Lower lobe of right lung (tissue), 2 donors: ENCODE results near the gene C3AR1. TPM values are rescaled to one million over a fixed set of nuclear protein-coding genes. Genes with fewer than 3 reads are reported as not detected.
"Not testable (repeated sequence)": the region's sequence is repeated elsewhere in the genome, so short reads cannot be mapped to it uniquely, and the experiment has no call there.

ENCODE experiments used
- ATAC-seq, 2 donors: fragments of 200-7000 bp; cut with Tn5 transposase; one replicate each; pipeline ENCODE4 v1.9.1; 2020 to 2022; ENCODE audit warnings: mild to moderate bottlenecking in 2 of 2, moderate library complexity in 2 of 2
- DNase-seq: peaks from one replicate; pipeline ENCODE4 v3.0.0-alpha.2; 2020
- H3K27ac ChIP-seq: fragments of 200-600 bp; one replicate; pipeline ENCODE4 v1.8.0; 2022
- H3K27me3 ChIP-seq: fragments of 200-600 bp; one replicate; pipeline ENCODE4 v1.8.0; 2022; ENCODE audit warnings: low read depth
- H3K36me3 ChIP-seq: fragments of 200-600 bp; one replicate; pipeline ENCODE4 v1.8.0; 2022; ENCODE audit warnings: mild to moderate bottlenecking
- H3K4me1 ChIP-seq: fragments of 200-600 bp; one replicate; pipeline ENCODE4 v1.8.0; 2022
- H3K4me3 ChIP-seq: fragments of 200-600 bp; one replicate; pipeline ENCODE4 v1.8.0; 2022; ENCODE audit warnings: mild to moderate bottlenecking
- H3K9me3 ChIP-seq: fragments of 200-600 bp; one replicate; pipeline ENCODE4 v1.8.0; 2022
- intact Hi-C: fragments of 100-400 bp; cut with DNase I; formaldehyde crosslinking; loops from one replicate; pipeline ENCODE4 v1.11.0; 2022
- total RNA-seq: library from RNA; stranded (reverse); fragmentation: NEBNext Ultra II Directional; extraction: Animal tissue kit (Norgen Biotek cat#: 25700); gene quantifications from one replicate; pipeline ENCODE4 v1.2.1, GENCODE V29; 2021
- TF ChIP-seq, protein P1 (sequence below): fragments of 200-600 bp; IDR thresholded peaks from one replicate; pipeline ENCODE4 v1.8.0; 2022; ENCODE audit warnings: antibody characterized with exemption, mild to moderate bottlenecking
- donor health status: DM: no; HTN: yes; CAD: no; lungs with severe emphysema.

The C3AR1 gene
- total RNA-seq, 1 donor from 2014 or later: 62.1 TPM

GRCh38 chr12:8089716-8090115, 23.6 kb upstream of the C3AR1 start:
- DNase-seq: no peak
- no peaks in the 10 kb centered on the region for H3K27me3 ChIP-seq
- H3K27ac ChIP-seq: no peak overlapping the region
- TF ChIP-seq, protein P1, sequence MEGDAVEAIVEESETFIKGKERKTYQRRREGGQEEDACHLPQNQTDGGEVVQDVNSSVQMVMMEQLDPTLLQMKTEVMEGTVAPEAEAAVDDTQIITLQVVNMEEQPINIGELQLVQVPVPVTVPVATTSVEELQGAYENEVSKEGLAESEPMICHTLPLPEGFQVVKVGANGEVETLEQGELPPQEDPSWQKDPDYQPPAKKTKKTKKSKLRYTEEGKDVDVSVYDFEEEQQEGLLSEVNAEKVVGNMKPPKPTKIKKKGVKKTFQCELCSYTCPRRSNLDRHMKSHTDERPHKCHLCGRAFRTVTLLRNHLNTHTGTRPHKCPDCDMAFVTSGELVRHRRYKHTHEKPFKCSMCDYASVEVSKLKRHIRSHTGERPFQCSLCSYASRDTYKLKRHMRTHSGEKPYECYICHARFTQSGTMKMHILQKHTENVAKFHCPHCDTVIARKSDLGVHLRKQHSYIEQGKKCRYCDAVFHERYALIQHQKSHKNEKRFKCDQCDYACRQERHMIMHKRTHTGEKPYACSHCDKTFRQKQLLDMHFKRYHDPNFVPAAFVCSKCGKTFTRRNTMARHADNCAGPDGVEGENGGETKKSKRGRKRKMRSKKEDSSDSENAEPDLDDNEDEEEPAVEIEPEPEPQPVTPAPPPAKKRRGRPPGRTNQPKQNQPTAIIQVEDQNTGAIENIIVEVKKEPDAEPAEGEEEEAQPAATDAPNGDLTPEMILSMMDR: no peak
- H3K4me1 ChIP-seq: peaks cover 23% of the 10 kb centered on the region
- H3K4me3 ChIP-seq: no peak overlapping the region
- H3K36me3 ChIP-seq: peaks cover 58% of the 10 kb centered on the region
- peak; percentile 34 to 50 for ATAC-seq
- H3K9me3 ChIP-seq: no peaks in the 10 kb centered on the region
- intact Hi-C loops: no loop called here

GRCh38 chr12:8089277-8089676, 23.1 kb upstream of the C3AR1 start:
- H3K27ac ChIP-seq, DNase-seq, ATAC-seq, H3K27me3 ChIP-seq, H3K4me3 ChIP-seq, H3K9me3 ChIP-seq, intact Hi-C loops: not testable (repeated sequence)
- H3K4me1 ChIP-seq: peaks cover 27% of the 10 kb centered on the region
- peaks cover 54% of the 10 kb centered on the region for H3K36me3 ChIP-seq

DNA sequence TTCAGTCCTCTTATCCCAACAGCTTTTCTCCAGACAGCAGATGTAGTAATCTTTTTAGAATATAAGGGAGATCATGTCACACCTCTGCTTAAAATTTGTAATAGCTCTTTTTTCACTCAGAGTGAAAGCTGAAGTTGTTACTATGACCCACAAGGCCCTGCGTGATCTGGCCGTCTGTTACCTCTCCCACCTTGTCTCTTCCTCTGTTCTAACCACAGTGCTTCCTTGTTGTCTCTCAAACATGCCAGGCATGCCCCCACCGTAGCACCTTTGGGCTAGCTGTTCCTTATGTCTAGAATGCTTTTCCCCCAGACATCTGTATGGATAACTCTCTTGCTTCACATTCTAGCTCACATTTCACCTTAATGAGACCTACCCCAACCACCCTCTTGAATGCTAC, 22.4 kb upstream of the C3AR1 start:
- H3K27ac ChIP-seq: no peak overlapping the region
- TF ChIP-seq, protein P1: no peak
- no peaks in the 10 kb centered on the region for H3K9me3 ChIP-seq
- peak in 1 of 2 donors; percentile 45 for ATAC-seq
- no peaks in the 10 kb centered on the region for H3K27me3 ChIP-seq
- DNase-seq: no peak
- H3K4me1 ChIP-seq: peaks cover 34% of the 10 kb centered on the region
- H3K4me3 ChIP-seq: no peak overlapping the region
- intact Hi-C loops: no loop called here
- H3K36me3 ChIP-seq: peaks cover 47% of the 10 kb centered on the region

DNA sequence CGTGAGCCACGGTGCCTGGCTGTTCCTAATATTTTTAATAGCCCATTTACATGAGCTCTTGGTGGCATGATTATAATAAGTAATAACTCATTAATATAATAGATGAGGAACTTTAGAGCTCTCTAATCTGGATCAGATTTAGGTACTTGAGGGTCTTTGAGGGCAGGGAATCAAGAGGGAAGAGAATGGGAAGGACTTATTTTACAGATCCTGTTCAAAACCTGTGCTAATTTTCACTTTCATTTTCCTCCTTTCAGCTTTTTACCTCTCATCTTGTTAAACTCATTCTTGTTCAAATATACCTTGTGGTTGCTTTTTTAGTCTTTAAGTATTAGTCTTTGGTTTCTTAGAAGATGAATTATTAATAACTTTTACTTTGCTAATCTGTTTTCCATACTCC, 21.5 kb upstream of the C3AR1 start:
- Histone ChIP-seq H3K27me3 (no peaks in the 10 kb centered on the region), H3K27ac (no peak overlapping the region), H3K4me3 (no peak overlapping the region), H3K4me1 (peaks cover 42% of the 10 kb centered on the region), H3K9me3 (no peaks in the 10 kb centered on the region), H3K36me3 (peaks cover 37% of the 10 kb centered on the region)
- DNase-seq: no peak
- intact Hi-C loops: no loop called here
- TF ChIP-seq, protein P1: no peak
- ATAC-seq: no peak

- H3K27ac ChIP-seq, intact Hi-C loops, ATAC-seq, H3K36me3 ChIP-seq, H3K4me3 ChIP-seq, H3K27me3 ChIP-seq, H3K9me3 ChIP-seq, DNase-seq: not testable (repeated sequence)
- peaks cover 58% of the 10 kb centered on the region for H3K4me1 ChIP-seq
Observed at GRCh38 chr12:8084351-8084750, 18.2 kb upstream of the C3AR1 start.

GRCh38 chr12:8082808-8083100, 16.6 kb upstream of the C3AR1 start:
- intact Hi-C loops: no loop called here
- H3K27ac ChIP-seq: peak overlapping the region; percentile 89

More at GRCh38 chr12:8082808-8083100, 16.6 kb upstream of the C3AR1 start:
- no peaks in the 10 kb centered on the region for H3K9me3 ChIP-seq
- peak overlapping the region; percentile 75 for H3K4me3 ChIP-seq
- DNase-seq: no peak
- ATAC-seq: no peak
- no peaks in the 10 kb centered on the region for H3K27me3 ChIP-seq
- TF ChIP-seq, protein P1: no peak
- peaks cover 42% of the 10 kb centered on the region for H3K4me1 ChIP-seq
- peaks cover 4% of the 10 kb centered on the region for H3K36me3 ChIP-seq
